Measurements from ENCODE around the gene RBM20. TPM values are rescaled to one million over a fixed set of nuclear protein-coding genes. Genes with fewer than 3 reads are reported as not detected.
A peak's percentile ranks its signal among the peaks of the same experiment; 100 is the strongest.

Gene RBM20
- polyA plus RNA-seq, 2 of the 4 experiments (the other 2 are of a cell fraction): 1.5 to 1.8 TPM

DNA sequence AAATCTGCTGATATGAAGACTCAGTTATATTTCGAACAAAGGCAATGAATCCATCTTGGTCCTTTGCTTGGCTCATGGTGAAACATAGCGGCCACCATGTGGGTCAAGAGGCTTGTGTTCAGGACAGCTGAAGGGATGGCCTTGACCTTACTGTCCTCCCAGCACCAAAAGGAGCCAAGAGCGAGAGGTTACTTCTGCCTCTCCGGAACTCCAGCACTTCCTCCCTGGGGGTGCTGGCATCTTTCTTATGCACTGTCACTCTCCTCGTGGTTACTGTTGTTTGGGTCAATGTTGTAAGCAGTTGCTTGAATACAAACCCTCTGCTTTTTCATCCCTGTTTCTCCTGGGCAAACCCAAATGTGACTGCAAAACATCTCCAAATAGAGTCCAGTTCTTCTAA lies 100.6 kb downstream of the RBM20 start:
- Histone ChIP-seq H3K4me3 (no peak overlapping the region), H3K4me2 (no peak overlapping the region), H3K27ac (no peak overlapping the region), H3K9me3 (peaks cover 6% of the 10 kb centered on the region; the same call in 1 of the 3 replicates), H3K4me1 (no peaks in the 10 kb centered on the region)
- POLR2A ChIA-PET: no interaction called here
- no peak for DNase-seq (ENCODE audit: low read depth in 1 of 2, low spot score in 1 of 2)
- TF ChIP-seq POLR2AphosphoS2 (conservative IDR thresholded peaks at IDR 0.05; ENCODE audit: low read length) (no peak), FOSB (CRISPR knock-in tag; IDR thresholded peaks at IDR 0.05) (no peak), EHMT2 (IDR thresholded peaks at IDR 0.05; ENCODE audit: low read depth) (no peak), CHD2 (IDR thresholded peaks at IDR 0.05; ENCODE audit: low read length, partially characterized antibody) (no peak), HOXB5 (CRISPR knock-in tag; IDR thresholded peaks at IDR 0.05) (no peak), NPAS2 (CRISPR knock-in tag; IDR thresholded peaks at IDR 0.05; ENCODE audit: borderline replicate concordance) (no peak)
- TF ChIP-seq, protein P1, sequence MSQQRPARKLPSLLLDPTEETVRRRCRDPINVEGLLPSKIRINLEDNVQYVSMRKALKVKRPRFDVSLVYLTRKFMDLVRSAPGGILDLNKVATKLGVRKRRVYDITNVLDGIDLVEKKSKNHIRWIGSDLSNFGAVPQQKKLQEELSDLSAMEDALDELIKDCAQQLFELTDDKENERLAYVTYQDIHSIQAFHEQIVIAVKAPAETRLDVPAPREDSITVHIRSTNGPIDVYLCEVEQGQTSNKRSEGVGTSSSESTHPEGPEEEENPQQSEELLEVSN (IDR thresholded peaks at IDR 0.05; ENCODE audit: borderline replicate concordance, low read depth): no peak
- TF ChIP-seq, protein P2, sequence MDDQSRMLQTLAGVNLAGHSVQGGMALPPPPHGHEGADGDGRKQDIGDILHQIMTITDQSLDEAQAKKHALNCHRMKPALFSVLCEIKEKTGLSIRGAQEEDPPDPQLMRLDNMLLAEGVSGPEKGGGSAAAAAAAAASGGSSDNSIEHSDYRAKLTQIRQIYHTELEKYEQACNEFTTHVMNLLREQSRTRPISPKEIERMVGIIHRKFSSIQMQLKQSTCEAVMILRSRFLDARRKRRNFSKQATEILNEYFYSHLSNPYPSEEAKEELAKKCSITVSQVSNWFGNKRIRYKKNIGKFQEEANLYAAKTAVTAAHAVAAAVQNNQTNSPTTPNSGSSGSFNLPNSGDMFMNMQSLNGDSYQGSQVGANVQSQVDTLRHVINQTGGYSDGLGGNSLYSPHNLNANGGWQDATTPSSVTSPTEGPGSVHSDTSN (IDR thresholded peaks at IDR 0.05): no peak
- CTCF ChIA-PET: interaction anchor here (1.2 to 2.2 kb wide), 6 partner anchors 12 to 1392 kb away, joined by 3 to 24 read pairs (median 10); no protein-coding TSS in a partner anchor
- ATAC-seq: no peak
- 58% methylated on average over 5 of the region's 5 CpGs for WGBS (ENCODE audit: missing lambda C conversion rate)
- FAIRE-seq: no peak

DNA sequence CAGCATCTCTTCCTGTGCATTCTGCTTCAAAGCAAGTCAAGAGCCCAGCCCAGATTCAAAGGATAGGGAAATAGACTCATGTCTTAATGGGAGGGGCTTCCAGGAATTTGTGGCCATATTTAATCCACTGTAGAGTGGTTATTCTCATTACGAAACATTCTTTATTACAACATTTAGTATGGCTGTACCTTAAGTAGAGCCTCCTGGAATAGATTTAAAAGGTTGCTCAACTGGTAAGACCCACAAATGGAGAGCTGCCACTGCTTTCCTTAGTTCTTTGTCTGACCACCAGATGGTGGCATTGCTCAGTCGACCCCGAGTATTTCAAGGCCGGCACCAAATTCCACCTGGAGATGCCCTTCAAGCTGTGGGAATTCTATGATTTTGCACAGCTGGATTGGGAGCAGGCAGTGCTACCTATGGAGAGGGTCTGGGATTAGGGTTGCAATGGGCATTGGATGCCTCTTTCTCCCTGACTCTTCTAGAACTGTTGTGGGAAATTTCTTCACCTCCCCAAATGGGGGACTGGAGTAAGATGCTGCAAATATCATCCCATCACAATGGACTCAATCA lies 102.2 kb downstream of the RBM20 start:
- Histone ChIP-seq H3K9me3 (peaks cover 6% of the 10 kb centered on the region; the same call in 1 of the 3 replicates), H3K4me1 (no peaks in the 10 kb centered on the region), H3K4me2 (no peak overlapping the region), H3K4me3 (no peak overlapping the region), H3K27ac (no peak overlapping the region)
- POLR2A ChIA-PET: interaction anchor here (0.6 to 1.1 kb wide), 3 partner anchors 125 to 148 kb away, joined by 3 to 10 read pairs (median 4); no protein-coding TSS in a partner anchor
- peak; percentile 13 for FAIRE-seq
- DNase-seq (ENCODE audit: low read depth in 1 of 2, low spot score in 1 of 2): peak; percentile 66 to 67
- TF ChIP-seq EP300 (IDR thresholded peaks at IDR 0.05): no peak
- peak; percentile 92 to 93 for TF ChIP-seq RAD21 (conservative IDR thresholded peaks at IDR 0.05 in 1 of 2, IDR thresholded peaks at IDR 0.05 in 1 of 2)
- TF ChIP-seq CEBPB (IDR thresholded peaks at IDR 0.05): peak in 1 of 2 experiments; percentile 58; a peak in 1 of 4 replicates
- TF ChIP-seq, protein P3, sequence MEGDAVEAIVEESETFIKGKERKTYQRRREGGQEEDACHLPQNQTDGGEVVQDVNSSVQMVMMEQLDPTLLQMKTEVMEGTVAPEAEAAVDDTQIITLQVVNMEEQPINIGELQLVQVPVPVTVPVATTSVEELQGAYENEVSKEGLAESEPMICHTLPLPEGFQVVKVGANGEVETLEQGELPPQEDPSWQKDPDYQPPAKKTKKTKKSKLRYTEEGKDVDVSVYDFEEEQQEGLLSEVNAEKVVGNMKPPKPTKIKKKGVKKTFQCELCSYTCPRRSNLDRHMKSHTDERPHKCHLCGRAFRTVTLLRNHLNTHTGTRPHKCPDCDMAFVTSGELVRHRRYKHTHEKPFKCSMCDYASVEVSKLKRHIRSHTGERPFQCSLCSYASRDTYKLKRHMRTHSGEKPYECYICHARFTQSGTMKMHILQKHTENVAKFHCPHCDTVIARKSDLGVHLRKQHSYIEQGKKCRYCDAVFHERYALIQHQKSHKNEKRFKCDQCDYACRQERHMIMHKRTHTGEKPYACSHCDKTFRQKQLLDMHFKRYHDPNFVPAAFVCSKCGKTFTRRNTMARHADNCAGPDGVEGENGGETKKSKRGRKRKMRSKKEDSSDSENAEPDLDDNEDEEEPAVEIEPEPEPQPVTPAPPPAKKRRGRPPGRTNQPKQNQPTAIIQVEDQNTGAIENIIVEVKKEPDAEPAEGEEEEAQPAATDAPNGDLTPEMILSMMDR (IDR thresholded peaks at IDR 0.05): peak; percentile 87
- peak; percentile 92 for TF ChIP-seq SMC3 (IDR thresholded peaks at IDR 0.05)
- CTCF ChIA-PET: interaction anchor here (0.6 to 2.2 kb wide), 46 partner anchors 10 to 1568 kb away, joined by 3 to 24 read pairs (median 4); partner anchors contain the start of genes BBIP1, PDCD4 and SHOC2
- peak; percentile 80 to 95 for ATAC-seq
- WGBS (ENCODE audit: missing lambda C conversion rate): under 1% methylated on average over 4 of the region's 4 CpGs

DNA sequence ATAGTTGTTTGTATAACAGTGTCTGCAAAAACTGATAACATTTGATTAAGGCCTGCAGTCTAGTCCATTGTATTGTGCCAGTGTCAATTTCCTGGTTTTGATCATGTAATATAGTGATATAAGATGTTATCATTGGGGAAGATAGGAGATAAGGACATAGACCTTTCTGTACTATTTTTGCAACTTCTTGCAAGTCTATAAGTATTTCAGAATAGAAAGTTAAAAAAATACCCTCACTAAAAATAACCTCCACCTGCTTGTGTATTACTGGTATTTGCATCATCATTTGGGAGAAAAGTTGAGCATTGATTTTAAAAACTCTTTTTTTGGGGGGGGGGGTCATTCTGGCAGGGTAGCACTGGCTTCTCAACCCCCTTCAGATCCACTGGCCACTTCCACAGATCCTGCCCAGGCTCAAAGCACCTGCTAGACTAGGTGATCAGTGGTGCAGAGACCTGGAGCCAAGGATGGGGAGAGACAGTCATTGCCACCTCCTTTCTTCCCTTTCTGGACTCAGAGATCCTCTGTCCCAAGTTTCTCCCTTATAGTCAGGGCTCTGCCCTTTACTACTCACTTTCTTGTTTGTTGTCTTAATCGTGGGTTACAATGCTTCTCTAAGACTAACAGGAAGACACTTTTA lies 103.0 kb downstream of the RBM20 start:
- H3K4me2 ChIP-seq: no peak overlapping the region
- ChIA-PET POLR2A (interaction anchor here (0.6 to 1.1 kb wide), 3 partner anchors 124 to 147 kb away, joined by 3 to 10 read pairs (median 4); no protein-coding TSS in a partner anchor), CTCF (interaction anchor here (0.6 to 2.2 kb wide), 33 partner anchors 9 to 1567 kb away, joined by 3 to 24 read pairs (median 4); partner anchors contain the start of genes BBIP1 and SHOC2)
- no peak for ATAC-seq
- FAIRE-seq: no peak
- H3K27ac ChIP-seq: no peak overlapping the region
- H3K9me3 ChIP-seq: peaks cover 6% of the 10 kb centered on the region; the same call in 1 of the 3 replicates
- no peak for DNase-seq (ENCODE audit: low read depth in 1 of 2, low spot score in 1 of 2)
- 4% methylated on average over 1 of the region's 1 CpG for WGBS (ENCODE audit: missing lambda C conversion rate)
- no peak overlapping the region for H3K4me3 ChIP-seq
- TF ChIP-seq CBX2 (IDR thresholded peaks at IDR 0.05; ENCODE audit: borderline replicate concordance, low read depth): no peak
- no peak for TF ChIP-seq JUN (IDR thresholded peaks at IDR 0.05)
- TF ChIP-seq KDM5A (IDR thresholded peaks at IDR 0.05): no peak
- TF ChIP-seq, protein P4, sequence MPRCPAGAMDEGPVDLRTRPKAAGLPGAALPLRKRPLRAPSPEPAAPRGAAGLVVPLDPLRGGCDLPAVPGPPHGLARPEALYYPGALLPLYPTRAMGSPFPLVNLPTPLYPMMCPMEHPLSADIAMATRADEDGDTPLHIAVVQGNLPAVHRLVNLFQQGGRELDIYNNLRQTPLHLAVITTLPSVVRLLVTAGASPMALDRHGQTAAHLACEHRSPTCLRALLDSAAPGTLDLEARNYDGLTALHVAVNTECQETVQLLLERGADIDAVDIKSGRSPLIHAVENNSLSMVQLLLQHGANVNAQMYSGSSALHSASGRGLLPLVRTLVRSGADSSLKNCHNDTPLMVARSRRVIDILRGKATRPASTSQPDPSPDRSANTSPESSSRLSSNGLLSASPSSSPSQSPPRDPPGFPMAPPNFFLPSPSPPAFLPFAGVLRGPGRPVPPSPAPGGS (IDR thresholded peaks at IDR 0.05): no peak
- TF ChIP-seq EHF (CRISPR knock-in tag; IDR thresholded peaks at IDR 0.05): no peak
- TF ChIP-seq ZFP36 (IDR thresholded peaks at IDR 0.05; ENCODE audit: borderline replicate concordance, partially characterized antibody): no peak
- no peak for TF ChIP-seq RAD21 (conservative IDR thresholded peaks at IDR 0.05 in 1 of 2, IDR thresholded peaks at IDR 0.05 in 1 of 2)
- no peak for TF ChIP-seq CBX8 (IDR thresholded peaks at IDR 0.05)
- no peak for TF ChIP-seq TP53 (CRISPR knock-in tag; IDR thresholded peaks at IDR 0.05)
- no peak for TF ChIP-seq RFX5 (IDR thresholded peaks at IDR 0.05)
- TF ChIP-seq SREBF2 (IDR thresholded peaks at IDR 0.05): no peak
- TF ChIP-seq, protein P2 (IDR thresholded peaks at IDR 0.05): no peak
- no peaks in the 10 kb centered on the region for H3K4me1 ChIP-seq

Measured in A549 (cell line).